Lower leg skin (tissue), 3 donors: ENCODE results near the gene DGCR2.

Experiments used
- POLR2A ChIP-seq, 2 donors: fragments of 450-650 bp; IDR thresholded peaks; one replicate each; pipeline ENCODE4 v1.6.1; 2016 to 2017; ENCODE audit warnings: antibody characterized with exemption in 2 of 2, mild to moderate bottlenecking in 1 of 2, moderate library complexity in 1 of 2
- TF ChIP-seq, protein P1 (sequence below), 3 donors: fragments of 450-650 bp; IDR thresholded peaks; one replicate each; pipeline ENCODE4 v1.5.1; 2016; ENCODE audit warnings: antibody characterized with exemption in 3 of 3, mild to moderate bottlenecking in 3 of 3, moderate library complexity in 2 of 3

- TF ChIP-seq, protein P1, sequence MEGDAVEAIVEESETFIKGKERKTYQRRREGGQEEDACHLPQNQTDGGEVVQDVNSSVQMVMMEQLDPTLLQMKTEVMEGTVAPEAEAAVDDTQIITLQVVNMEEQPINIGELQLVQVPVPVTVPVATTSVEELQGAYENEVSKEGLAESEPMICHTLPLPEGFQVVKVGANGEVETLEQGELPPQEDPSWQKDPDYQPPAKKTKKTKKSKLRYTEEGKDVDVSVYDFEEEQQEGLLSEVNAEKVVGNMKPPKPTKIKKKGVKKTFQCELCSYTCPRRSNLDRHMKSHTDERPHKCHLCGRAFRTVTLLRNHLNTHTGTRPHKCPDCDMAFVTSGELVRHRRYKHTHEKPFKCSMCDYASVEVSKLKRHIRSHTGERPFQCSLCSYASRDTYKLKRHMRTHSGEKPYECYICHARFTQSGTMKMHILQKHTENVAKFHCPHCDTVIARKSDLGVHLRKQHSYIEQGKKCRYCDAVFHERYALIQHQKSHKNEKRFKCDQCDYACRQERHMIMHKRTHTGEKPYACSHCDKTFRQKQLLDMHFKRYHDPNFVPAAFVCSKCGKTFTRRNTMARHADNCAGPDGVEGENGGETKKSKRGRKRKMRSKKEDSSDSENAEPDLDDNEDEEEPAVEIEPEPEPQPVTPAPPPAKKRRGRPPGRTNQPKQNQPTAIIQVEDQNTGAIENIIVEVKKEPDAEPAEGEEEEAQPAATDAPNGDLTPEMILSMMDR (IDR thresholded peaks at IDR 0.05), result no peak
- TF ChIP-seq POLR2A (IDR thresholded peaks at IDR 0.05), result no peak
These were observed 63.3 kb downstream of the DGCR2 start for GRCh38 chr22:19058713-19059451.
